ENCODE data around the gene PRRC2B.

DNA sequence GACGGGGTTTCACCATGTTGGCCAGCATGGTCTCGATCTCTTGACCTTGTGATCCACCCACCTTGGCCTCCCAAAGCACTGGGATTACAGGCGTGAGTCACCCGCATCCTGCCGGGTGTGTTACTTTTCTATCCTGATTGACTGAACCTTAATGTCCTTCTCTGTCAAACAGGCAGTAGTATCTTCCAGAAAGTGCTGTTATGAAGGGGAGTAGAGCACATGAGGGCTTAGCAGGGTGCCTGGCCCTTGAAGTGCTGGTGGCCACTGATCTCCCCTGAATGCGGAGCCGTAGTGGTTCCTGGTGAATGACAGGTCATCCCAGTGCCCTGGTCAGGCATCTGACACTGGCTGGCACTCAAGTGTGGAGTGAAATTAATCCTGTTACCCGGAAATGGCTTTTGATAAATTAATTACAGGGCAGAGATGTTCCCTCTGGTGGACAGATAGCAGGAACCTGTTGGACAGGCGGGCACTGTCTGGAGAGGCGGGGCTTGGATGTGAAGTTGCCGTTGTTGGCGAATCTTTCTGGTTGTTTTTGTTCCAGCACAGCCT is 28.4 kb downstream of the PRRC2B start:
- TF ChIP-seq, protein P1, sequence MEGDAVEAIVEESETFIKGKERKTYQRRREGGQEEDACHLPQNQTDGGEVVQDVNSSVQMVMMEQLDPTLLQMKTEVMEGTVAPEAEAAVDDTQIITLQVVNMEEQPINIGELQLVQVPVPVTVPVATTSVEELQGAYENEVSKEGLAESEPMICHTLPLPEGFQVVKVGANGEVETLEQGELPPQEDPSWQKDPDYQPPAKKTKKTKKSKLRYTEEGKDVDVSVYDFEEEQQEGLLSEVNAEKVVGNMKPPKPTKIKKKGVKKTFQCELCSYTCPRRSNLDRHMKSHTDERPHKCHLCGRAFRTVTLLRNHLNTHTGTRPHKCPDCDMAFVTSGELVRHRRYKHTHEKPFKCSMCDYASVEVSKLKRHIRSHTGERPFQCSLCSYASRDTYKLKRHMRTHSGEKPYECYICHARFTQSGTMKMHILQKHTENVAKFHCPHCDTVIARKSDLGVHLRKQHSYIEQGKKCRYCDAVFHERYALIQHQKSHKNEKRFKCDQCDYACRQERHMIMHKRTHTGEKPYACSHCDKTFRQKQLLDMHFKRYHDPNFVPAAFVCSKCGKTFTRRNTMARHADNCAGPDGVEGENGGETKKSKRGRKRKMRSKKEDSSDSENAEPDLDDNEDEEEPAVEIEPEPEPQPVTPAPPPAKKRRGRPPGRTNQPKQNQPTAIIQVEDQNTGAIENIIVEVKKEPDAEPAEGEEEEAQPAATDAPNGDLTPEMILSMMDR (IDR thresholded peaks at IDR 0.05), result peak in 1 of 3 experiments; percentile 20
- TF ChIP-seq POLR2A (IDR thresholded peaks at IDR 0.05), result no peak

All from testis (tissue), 2 donors.